HL-60 (cell line): ENCODE data around the gene RAPGEF4.

ENCODE experiments used
- DNase-seq, 2 experiments: peaks; one replicate each; pipeline ENCODE4 v3.0.0-alpha.2; 2010 to 2020; ENCODE audit warnings: low read depth in 1 of 2, low spot score in 1 of 2
- H3K27ac ChIP-seq: fragments of 250-450 bp; sonication (Bioruptor Pico); replicated peaks from 2 replicates; pipeline ENCODE4 v1.5.1; 2020; ENCODE audit warnings: mild to moderate bottlenecking, moderate library complexity
- H3K27me3 ChIP-seq: fragments of 250-450 bp; sonication (Bioruptor Pico); 2 replicates; pipeline ENCODE4 v1.5.1; 2021; ENCODE audit warnings: mild to moderate bottlenecking, moderate library complexity; ENCODE audit not compliant: insufficient read depth, poor library complexity, severe bottlenecking
- H3K4me3 ChIP-seq: replicated peaks from 2 replicates; pipeline ENCODE4 v1.5.1; 2011; ENCODE audit warnings: mild to moderate bottlenecking, control low read depth, low read length; ENCODE audit not compliant: insufficient read depth
- CTCF ChIP-seq: IDR thresholded peaks from one replicate; pipeline ENCODE4 v1.5.1; 2011; ENCODE audit warnings: low read length, control low read depth, inconsistent platforms; ENCODE audit not compliant: insufficient read depth
- GABPA ChIP-seq: IDR thresholded peaks from 2 replicates; pipeline ENCODE4 v1.6.1; 2012; ENCODE audit warnings: low read depth
- POLR2AphosphoS5 ChIP-seq: IDR thresholded peaks from 2 replicates; pipeline ENCODE4 v1.6.1; 2012; ENCODE audit warnings: low read depth
- REST ChIP-seq: IDR thresholded peaks from 2 replicates; pipeline ENCODE4 v1.6.1; 2012; ENCODE audit warnings: low read depth; ENCODE audit not compliant: insufficient replicate concordance
- SPI1 ChIP-seq: IDR thresholded peaks from 2 replicates; pipeline ENCODE4 v1.6.1; 2012; ENCODE audit warnings: low read depth, mild to moderate bottlenecking, borderline replicate concordance

RAPGEF4 gene

GRCh38 chr2:173043897-173044519 lies 308.4 kb downstream of the RAPGEF4 start:
- no peaks in the 10 kb centered on the region for H3K27me3 ChIP-seq
- no peak overlapping the region for H3K4me3 ChIP-seq
- no peak overlapping the region for H3K27ac ChIP-seq
- no peak for DNase-seq
- TF ChIP-seq SPI1 (no peak), REST (no peak), CTCF (no peak), POLR2AphosphoS5 (no peak), GABPA (no peak)

- no peak for DNase-seq
- no peak overlapping the region for H3K4me3 ChIP-seq
- no peak for TF ChIP-seq CTCF
- no peak for TF ChIP-seq POLR2AphosphoS5
- TF ChIP-seq GABPA, result no peak
- TF ChIP-seq SPI1, result no peak
- TF ChIP-seq REST, result no peak
- H3K27me3 ChIP-seq, result no peaks in the 10 kb centered on the region
- H3K27ac ChIP-seq, result no peak overlapping the region
Measured at GRCh38 chr2:173044686-173045085, 309.0 kb downstream of the RAPGEF4 start.

DNA sequence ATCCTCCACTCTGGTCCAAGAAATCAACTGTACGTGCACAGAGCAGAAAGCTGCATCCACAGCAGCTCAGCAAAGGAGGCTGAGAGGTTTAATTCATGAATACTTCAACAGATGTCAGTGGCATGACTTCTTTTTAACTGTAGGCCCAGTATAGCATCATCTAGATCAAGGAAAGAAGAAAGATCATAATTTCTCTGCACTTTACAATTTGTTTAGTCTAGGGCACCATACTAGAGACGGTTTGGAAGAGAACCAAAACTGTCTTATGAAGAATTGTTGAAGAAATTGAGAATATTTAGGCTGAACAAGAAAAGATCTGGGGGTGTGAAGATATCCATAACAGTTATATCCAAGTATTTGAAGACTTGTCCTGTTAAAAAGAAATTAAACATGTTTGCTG lies 309.5 kb downstream of the RAPGEF4 start:
- H3K27ac ChIP-seq, result no peak overlapping the region
- H3K4me3 ChIP-seq, result no peak overlapping the region
- H3K27me3 ChIP-seq, result no peaks in the 10 kb centered on the region
- TF ChIP-seq GABPA, result no peak
- TF ChIP-seq REST, result no peak
- no peak for TF ChIP-seq POLR2AphosphoS5
- no peak for TF ChIP-seq SPI1
- TF ChIP-seq CTCF, result no peak
- no peak for DNase-seq
